Testis (tissue), 2 donors: ENCODE measurements around the gene MICOS13.

Source experiments
- POLR2A ChIP-seq: fragments of 450-650 bp; IDR thresholded peaks from one replicate; pipeline ENCODE4 v1.6.1; 2017; ENCODE audit warnings: antibody characterized with exemption, mild to moderate bottlenecking, moderate library complexity
- TF ChIP-seq, protein P1 (sequence below), 3 experiments: fragments of 450-650 bp in 2 of 3; fragments of 200-600 bp in 1 of 3; sonication (generic) in 1 of 3; IDR thresholded peaks; one replicate each; pipeline ENCODE4 v1.5.1; 2016 to 2019; ENCODE audit warnings: antibody characterized with exemption in 3 of 3, mild to moderate bottlenecking in 2 of 3, moderate library complexity in 1 of 3

DNA sequence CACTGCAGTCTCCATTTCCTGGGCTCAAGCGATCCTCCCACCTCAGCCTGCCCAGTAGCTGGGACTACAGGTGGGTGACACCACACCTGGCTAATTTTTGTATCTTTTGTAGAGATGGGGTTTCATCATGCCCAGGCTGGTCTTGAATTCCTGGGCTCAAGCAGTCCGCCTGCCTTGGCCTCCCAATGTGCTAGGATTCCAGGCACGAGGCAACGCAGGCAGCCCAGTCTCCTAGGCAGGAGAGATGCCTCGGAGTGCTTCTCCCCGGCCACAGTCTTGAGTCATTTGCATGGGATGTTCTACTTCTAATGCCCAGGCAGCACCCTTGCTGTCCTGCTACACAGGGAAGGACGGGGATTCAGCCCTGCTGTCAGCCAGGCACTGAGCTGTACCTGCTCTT lies 8.7 kb downstream of the MICOS13 start:
- TF ChIP-seq, protein P1, sequence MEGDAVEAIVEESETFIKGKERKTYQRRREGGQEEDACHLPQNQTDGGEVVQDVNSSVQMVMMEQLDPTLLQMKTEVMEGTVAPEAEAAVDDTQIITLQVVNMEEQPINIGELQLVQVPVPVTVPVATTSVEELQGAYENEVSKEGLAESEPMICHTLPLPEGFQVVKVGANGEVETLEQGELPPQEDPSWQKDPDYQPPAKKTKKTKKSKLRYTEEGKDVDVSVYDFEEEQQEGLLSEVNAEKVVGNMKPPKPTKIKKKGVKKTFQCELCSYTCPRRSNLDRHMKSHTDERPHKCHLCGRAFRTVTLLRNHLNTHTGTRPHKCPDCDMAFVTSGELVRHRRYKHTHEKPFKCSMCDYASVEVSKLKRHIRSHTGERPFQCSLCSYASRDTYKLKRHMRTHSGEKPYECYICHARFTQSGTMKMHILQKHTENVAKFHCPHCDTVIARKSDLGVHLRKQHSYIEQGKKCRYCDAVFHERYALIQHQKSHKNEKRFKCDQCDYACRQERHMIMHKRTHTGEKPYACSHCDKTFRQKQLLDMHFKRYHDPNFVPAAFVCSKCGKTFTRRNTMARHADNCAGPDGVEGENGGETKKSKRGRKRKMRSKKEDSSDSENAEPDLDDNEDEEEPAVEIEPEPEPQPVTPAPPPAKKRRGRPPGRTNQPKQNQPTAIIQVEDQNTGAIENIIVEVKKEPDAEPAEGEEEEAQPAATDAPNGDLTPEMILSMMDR (IDR thresholded peaks at IDR 0.05), result no peak
- TF ChIP-seq POLR2A, result no peak
